Keratinocyte (primary cell): ENCODE data around the gene WNT10A. TPM values are rescaled to one million over a fixed set of nuclear protein-coding genes. Genes with fewer than 3 reads are reported as not detected.

Source experiments
- DNase-seq: peaks from one replicate; pipeline ENCODE4 v3.0.0-alpha.2; 2011; ENCODE audit warnings: low read depth, missing footprints, low spot score
- FAIRE-seq: peaks from 2 replicates; lab custom pipeline; 2011; peaks lifted over from hg19 to GRCh38; lab: Jason Lieb, UNC
- H2AFZ ChIP-seq: 2 replicates; pipeline ENCODE4 v1.6.0; 2012; ENCODE audit warnings: low read length, control low read depth, inconsistent platforms; ENCODE audit not compliant: control insufficient read depth
- H3K27ac ChIP-seq: 2 replicates; pipeline ENCODE4 v1.5.1; 2011; ENCODE audit warnings: low read length; ENCODE audit not compliant: control insufficient read depth, insufficient read depth
- H3K27me3 ChIP-seq: 3 replicates; pipeline ENCODE4 v1.6.0; 2011; ENCODE audit warnings: low read length; ENCODE audit not compliant: control insufficient read depth, insufficient read depth; ENCODE audit errors: extremely low read depth
- H3K36me3 ChIP-seq, 2 experiments: 2 replicates in 1 of 2; 3 replicates in 1 of 2; pipeline ENCODE4 v1.5.1; 2011; ENCODE audit warnings: low read length in 2 of 2, mild to moderate bottlenecking in 1 of 2; ENCODE audit not compliant: control insufficient read depth in 2 of 2, insufficient read depth in 2 of 2; ENCODE audit errors: extremely low read depth in 1 of 2
- H3K4me1 ChIP-seq: 3 replicates; pipeline ENCODE4 v1.5.1; 2011; ENCODE audit warnings: low read length; ENCODE audit not compliant: control insufficient read depth, insufficient read depth; ENCODE audit errors: extremely low read depth
- H3K4me2 ChIP-seq: 3 replicates; pipeline ENCODE4 v1.6.0; 2011; ENCODE audit warnings: low read depth, low read length; ENCODE audit not compliant: control insufficient read depth, insufficient read depth; ENCODE audit errors: extremely low read depth
- H3K4me3 ChIP-seq, 3 experiments: fragments of 200-600 bp in 1 of 3; sonication (generic) in 1 of 3; 2 replicates in 2 of 3; 3 replicates in 1 of 3; pipeline ENCODE4 v1.5.1; 2011 to 2016; ENCODE audit warnings: low read length in 3 of 3, mild to moderate bottlenecking in 3 of 3, control low read depth in 2 of 3, inconsistent platforms in 1 of 3, low read depth in 1 of 3, mixed read lengths in 1 of 3, mixed run types in 1 of 3, moderate library complexity in 1 of 3; ENCODE audit not compliant: control insufficient read depth in 2 of 3, insufficient read depth in 2 of 3; ENCODE audit errors: extremely low read depth in 1 of 3
- H3K79me2 ChIP-seq: 2 replicates; pipeline ENCODE4 v1.6.0; 2012; ENCODE audit warnings: low read length; ENCODE audit not compliant: control insufficient read depth, insufficient read depth
- H3K9ac ChIP-seq: 3 replicates; pipeline ENCODE4 v1.6.0; 2011; ENCODE audit warnings: low read length; ENCODE audit not compliant: control insufficient read depth, insufficient read depth; ENCODE audit errors: extremely low read depth
- H3K9me1 ChIP-seq: 3 replicates; pipeline ENCODE4 v1.6.0; 2011; ENCODE audit warnings: low read length; ENCODE audit not compliant: control insufficient read depth, insufficient read depth; ENCODE audit errors: extremely low read depth
- H3K9me3 ChIP-seq: 2 replicates; pipeline ENCODE4 v1.5.1; 2012; ENCODE audit warnings: low read depth, low read length; ENCODE audit not compliant: control insufficient read depth
- H4K20me1 ChIP-seq: 3 replicates; pipeline ENCODE4 v1.6.0; 2011; ENCODE audit warnings: low read length; ENCODE audit not compliant: control insufficient read depth, insufficient read depth; ENCODE audit errors: extremely low read depth
- CTCF ChIP-seq, 3 experiments: IDR thresholded peaks in 1 of 3; conservative IDR thresholded peaks in 1 of 3; optimal IDR thresholded peaks in 1 of 3; 2 replicates in 2 of 3; 3 replicates in 1 of 3; pipeline versions ENCODE3 to v1.5.1; 2011; ENCODE audit warnings: low read length in 3 of 3, mild to moderate bottlenecking in 3 of 3, moderate library complexity in 2 of 3, control low read depth in 1 of 3, inconsistent platforms in 1 of 3; ENCODE audit not compliant: insufficient read depth in 2 of 3; ENCODE audit errors: extremely low read depth in 1 of 3
- EZH2 ChIP-seq: IDR thresholded peaks from one replicate; pipeline ENCODE4 v1.6.1; 2012; ENCODE audit warnings: inconsistent platforms, mild to moderate bottlenecking, low read length, moderate library complexity
- dilution Hi-C: fragments of 300-500 bp; cut with MboI; formaldehyde crosslinking; loops from one replicate; pipeline ENCODE4 v1.7.0; 2020; ENCODE audit warnings: low sequenced_read_pairs; ENCODE audit not compliant: extremely low pct_ligation_motif_present
- polyA plus RNA-seq, 5 experiments: library from polyadenylated mRNA; depleted of rRNA in 3 of 5; stranded (reverse) in 3 of 5; stranded (forward) in 1 of 5; unstranded in 1 of 5; fragments of >200 nt; gene quantifications; 1 replicate in 1 of 5; 2 replicates in 3 of 5; 3 replicates in 1 of 5; pipeline versions ENCODE4 v1.2.1 to v1.2.3, GENCODE V29; 2011 to 2012; ENCODE audit warnings: missing spikeins in 2 of 5, low read depth in 1 of 5, low replicate concordance in 1 of 5

WNT10A gene
- polyA plus RNA-seq, 1 donor (not counting 4 experiments of a cell fraction or from before 2014, with no cell fraction given): 2.1 TPM

- Histone ChIP-seq H3K4me1 (peaks cover 16% of the 10 kb centered on the region), H3K4me2 (no peak overlapping the region), H3K27ac (no peak overlapping the region), H3K36me3 (no peaks in the 10 kb centered on the region), H4K20me1 (no peaks in the 10 kb centered on the region), H3K9me1 (no peaks in the 10 kb centered on the region), H3K9ac (no peak overlapping the region), H3K79me2 (no peaks in the 10 kb centered on the region), H3K4me3 (no peak overlapping the region), H3K9me3 (no peaks in the 10 kb centered on the region), H2AFZ (no peak overlapping the region), H3K27me3 (peaks cover 57% of the 10 kb centered on the region)
- no peak for TF ChIP-seq EZH2
- no peak for TF ChIP-seq CTCF (optimal IDR thresholded peaks at IDR 0.05 in 1 of 3, IDR thresholded peaks at IDR 0.05 in 1 of 3, conservative IDR thresholded peaks at IDR 0.05 in 1 of 3; ENCODE audit: extremely low read depth in 1 of 3, insufficient read depth in 2 of 3, low read length in 3 of 3)
- FAIRE-seq (no peak), DNase-seq (no peak)
- dilution Hi-C loops: no loop called here
These were observed 22.6 kb upstream of the WNT10A start for GRCh38 chr2:218858138-218858445.

DNA sequence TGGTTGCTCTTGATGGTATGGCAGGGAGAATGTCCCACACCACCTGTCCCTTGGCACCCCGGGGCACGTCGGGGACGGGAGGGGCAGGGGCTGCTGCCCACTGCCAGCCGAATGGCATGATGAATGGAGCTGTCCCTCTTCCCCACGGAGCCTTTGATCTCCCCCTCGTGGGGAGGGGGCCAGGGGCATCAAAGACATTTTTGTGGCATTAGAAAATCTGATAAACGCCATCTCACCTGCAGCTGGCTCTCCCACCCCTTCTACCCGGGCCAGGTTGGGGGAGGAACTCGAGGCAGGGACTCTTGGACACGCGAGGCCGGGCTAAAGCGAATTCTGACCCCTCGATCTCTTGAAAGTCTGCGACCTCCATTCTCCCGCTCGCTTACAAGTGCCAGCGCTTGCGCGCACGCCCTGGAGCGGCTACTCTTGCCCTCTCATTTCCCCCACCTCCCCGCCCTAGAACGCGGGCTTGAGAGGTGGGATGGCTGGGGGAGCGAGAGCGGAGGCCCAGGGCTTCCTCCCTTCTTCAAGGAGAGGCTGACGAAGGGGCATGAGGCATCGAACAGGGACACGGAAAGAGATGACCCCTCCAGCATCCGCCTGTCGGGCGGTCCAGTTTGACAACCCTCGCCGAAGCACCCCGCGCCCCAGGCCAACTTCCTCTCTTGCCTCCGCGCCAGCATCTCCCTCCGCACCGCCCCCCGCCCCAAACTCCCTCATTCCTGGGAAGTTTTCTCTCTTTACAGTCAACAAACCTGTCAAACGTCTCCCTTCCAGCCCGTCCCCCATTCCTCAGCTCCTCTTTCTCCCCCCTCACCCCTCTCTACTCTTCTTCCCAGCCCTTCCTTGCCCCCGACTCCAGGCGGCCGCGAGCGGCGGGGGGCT is 21.7 kb upstream of the WNT10A start:
- no peak overlapping the region for H3K9ac ChIP-seq
- no peaks in the 10 kb centered on the region for H3K36me3 ChIP-seq
- no peak overlapping the region for H2AFZ ChIP-seq
- no peaks in the 10 kb centered on the region for H3K79me2 ChIP-seq
- dilution Hi-C loops: no loop called here
- H3K9me3 ChIP-seq: no peaks in the 10 kb centered on the region
- no peaks in the 10 kb centered on the region for H4K20me1 ChIP-seq
- H3K27ac ChIP-seq: no peak overlapping the region
- no peak for FAIRE-seq
- peak overlapping the region; percentile 40 for H3K4me2 ChIP-seq
- peaks cover 10% of the 10 kb centered on the region for H3K4me1 ChIP-seq
- H3K9me1 ChIP-seq: no peaks in the 10 kb centered on the region
- no peak for DNase-seq
- peaks cover 60% of the 10 kb centered on the region for H3K27me3 ChIP-seq
- H3K4me3 ChIP-seq: peak overlapping the region in 1 of 3 experiments; percentile 17
- TF ChIP-seq EZH2 (peak; percentile 96), CTCF (optimal IDR thresholded peaks at IDR 0.05 in 1 of 3, IDR thresholded peaks at IDR 0.05 in 1 of 3, conservative IDR thresholded peaks at IDR 0.05 in 1 of 3; ENCODE audit: extremely low read depth in 1 of 3, insufficient read depth in 2 of 3, low read length in 3 of 3) (no peak)
